Cardiac muscle cell (in vitro differentiated cells and primary cell): ENCODE results near the gene DOCK3. TPM values are rescaled to one million over a fixed set of nuclear protein-coding genes. Genes with fewer than 3 reads are reported as not detected.
A peak's percentile ranks its signal among the peaks of the same experiment; 100 is the strongest.

Source experiments
- DNase-seq, 2 donors: peaks; one replicate each; pipeline versions ENCODE4 v3.0.0 to v3.0.0-alpha.2; 2010 to 2017; ENCODE audit warnings: low read depth in 1 of 2, low spot score in 1 of 2
- H3K27ac ChIP-seq: fragments of 200-600 bp; sonication (generic); 2 replicates; pipeline ENCODE4 v1.5.1; 2016
- H3K27me3 ChIP-seq: fragments of 200-600 bp; sonication (generic); 2 replicates; pipeline ENCODE4 v1.6.0; 2016; ENCODE audit warnings: control low read depth
- H3K36me3 ChIP-seq: fragments of 200-600 bp; sonication (generic); 2 replicates; pipeline ENCODE4 v1.5.1; 2016; ENCODE audit warnings: control low read depth
- H3K4me1 ChIP-seq: fragments of 200-600 bp; sonication (generic); 2 replicates; pipeline ENCODE4 v1.8.1; 2017; ENCODE audit warnings: low read depth, mild to moderate bottlenecking, mixed run types
- H3K4me3 ChIP-seq: fragments of 200-600 bp; sonication (generic); 2 replicates; pipeline ENCODE4 v1.5.1; 2016; ENCODE audit warnings: mild to moderate bottlenecking
- H3K9me3 ChIP-seq: fragments of 200-600 bp; sonication (generic); 2 replicates; pipeline ENCODE4 v1.5.1; 2017; ENCODE audit warnings: low read depth, mild to moderate bottlenecking, control low read depth
- CTCF ChIP-seq: IDR thresholded peaks from 2 replicates; pipeline ENCODE4 v1.5.1; 2012; ENCODE audit warnings: low read depth, mild to moderate bottlenecking, low read length
- polyA plus RNA-seq: library from polyadenylated mRNA; unstranded; fragments of >200 nt; fragmentation: Nextera tagmentation; extraction: Ambion mirVana; gene quantifications from 2 replicates; pipeline ENCODE4 v1.2.1, GENCODE V29; 2016
- total RNA-seq: library from RNA; depleted of rRNA; stranded (reverse); fragments of >200 nt; gene quantifications from 2 replicates; pipeline ENCODE4 v1.2.3, GENCODE V29; 2016

The DOCK3 gene
- total and polyA plus RNA-seq, 2 experiments from 2014 or later = 0.56 to 1.3 TPM

GRCh38 chr3:51401735-51402134, 727.0 kb downstream of the DOCK3 start:
- TF ChIP-seq CTCF = no peak
- Histone ChIP-seq H3K36me3 (peaks cover 19% of the 10 kb centered on the region), H3K27ac (no peak overlapping the region), H3K27me3 (no peaks in the 10 kb centered on the region), H3K9me3 (no peaks in the 10 kb centered on the region), H3K4me3 (no peak overlapping the region), H3K4me1 (peaks cover 14% of the 10 kb centered on the region)
- no peak for DNase-seq

GRCh38 chr3:51403675-51404074, 728.9 kb downstream of the DOCK3 start:
- no peaks in the 10 kb centered on the region for H3K27me3 ChIP-seq
- peaks cover 11% of the 10 kb centered on the region for H3K36me3 ChIP-seq
- H3K27ac ChIP-seq = no peak overlapping the region
- H3K4me3 ChIP-seq = no peak overlapping the region
- H3K9me3 ChIP-seq = no peaks in the 10 kb centered on the region
- no peak for TF ChIP-seq CTCF
- peaks cover 15% of the 10 kb centered on the region for H3K4me1 ChIP-seq
- DNase-seq = no peak

GRCh38 chr3:51408021-51408420, 733.3 kb downstream of the DOCK3 start:
- Histone ChIP-seq H3K27me3 (no peaks in the 10 kb centered on the region), H3K4me1 (peaks cover 19% of the 10 kb centered on the region), H3K4me3 (no peak overlapping the region), H3K36me3 (peaks cover 9% of the 10 kb centered on the region), H3K27ac (no peak overlapping the region), H3K9me3 (no peaks in the 10 kb centered on the region)
- no peak for TF ChIP-seq CTCF
- no peak for DNase-seq

- peaks cover 17% of the 10 kb centered on the region for H3K36me3 ChIP-seq
- DNase-seq = peak in 1 of 2 donors; percentile 33
- no peaks in the 10 kb centered on the region for H3K27me3 ChIP-seq
- no peak overlapping the region for H3K4me3 ChIP-seq
- H3K9me3 ChIP-seq = no peaks in the 10 kb centered on the region
- peaks cover 14% of the 10 kb centered on the region for H3K4me1 ChIP-seq
- no peak for TF ChIP-seq CTCF
- peak overlapping the region; percentile 12 for H3K27ac ChIP-seq
Observed at GRCh38 chr3:51408813-51409212, 734.1 kb downstream of the DOCK3 start.

- H3K9me3 ChIP-seq = no peaks in the 10 kb centered on the region
- peaks cover 34% of the 10 kb centered on the region for H3K36me3 ChIP-seq
- H3K4me3 ChIP-seq = no peak overlapping the region
- H3K27me3 ChIP-seq = no peaks in the 10 kb centered on the region
- no peaks in the 10 kb centered on the region for H3K4me1 ChIP-seq
- no peak for TF ChIP-seq CTCF
- no peak overlapping the region for H3K27ac ChIP-seq
- no peak for DNase-seq
Observed at GRCh38 chr3:51422211-51422610, 747.5 kb downstream of the DOCK3 start.

- Histone ChIP-seq H3K4me1 (no peaks in the 10 kb centered on the region), H3K9me3 (no peaks in the 10 kb centered on the region), H3K36me3 (peaks cover 48% of the 10 kb centered on the region), H3K27ac (no peak overlapping the region), H3K27me3 (no peaks in the 10 kb centered on the region), H3K4me3 (no peak overlapping the region)
- no peak for TF ChIP-seq CTCF
- DNase-seq = no peak
Observed at GRCh38 chr3:51426921-51427320, 752.2 kb downstream of the DOCK3 start.
